ENCODE measurements around the gene NDUFAF7.
"Not testable (repeated sequence)": the region's sequence is repeated elsewhere in the genome, so short reads cannot be mapped to it uniquely, and the experiment has no call there.

NDUFAF7 gene

GRCh38 chr2:37219046-37219445 lies 12.4 kb upstream of the NDUFAF7 start:
- no peak for DNase-seq

DNA sequence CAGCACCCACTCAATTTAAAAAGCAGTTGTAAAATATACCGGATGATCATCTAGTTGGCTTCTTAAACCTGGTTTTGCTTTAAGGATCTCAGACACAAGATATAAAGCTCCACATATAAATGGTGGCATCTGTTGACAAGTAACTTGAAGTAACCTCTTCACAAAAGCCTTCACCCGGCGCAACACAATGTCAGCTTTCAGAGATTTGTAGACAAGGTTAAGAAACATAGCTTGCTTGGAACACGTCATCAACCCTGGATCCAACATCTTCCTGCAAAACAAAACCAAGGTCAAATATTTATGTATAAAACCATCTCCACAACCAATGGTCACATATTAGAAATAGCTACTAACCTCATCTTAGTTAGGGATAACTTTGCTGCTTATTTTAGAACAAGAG lies 8.3 kb upstream of the NDUFAF7 start:
- DNase-seq, result no peak

- DNase-seq, result no peak
These were observed 7.4 kb upstream of the NDUFAF7 start for GRCh38 chr2:37224063-37224462.

- not testable (repeated sequence) for DNase-seq
These were observed 6.3 kb upstream of the NDUFAF7 start for GRCh38 chr2:37225129-37225528.

DNA sequence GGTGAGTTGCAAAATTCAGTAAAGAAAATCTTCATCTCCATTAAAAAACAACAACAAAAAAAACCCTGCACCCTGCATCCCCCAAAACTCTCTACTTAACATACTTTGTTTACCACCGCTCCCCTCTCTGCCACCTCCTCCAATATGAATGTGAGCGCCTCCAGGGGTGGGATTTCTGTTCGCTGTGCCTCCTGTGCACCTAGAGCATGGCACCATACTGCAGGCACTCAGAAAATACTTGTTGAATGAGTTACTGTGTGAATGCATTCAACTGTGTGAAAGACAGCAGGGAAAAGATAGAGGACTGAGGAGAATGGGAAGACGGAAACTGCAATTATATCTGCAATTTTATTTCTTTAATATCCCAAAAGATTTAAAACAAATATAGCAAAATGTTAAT lies 4.6 kb upstream of the NDUFAF7 start:
- no peak for DNase-seq

DNA sequence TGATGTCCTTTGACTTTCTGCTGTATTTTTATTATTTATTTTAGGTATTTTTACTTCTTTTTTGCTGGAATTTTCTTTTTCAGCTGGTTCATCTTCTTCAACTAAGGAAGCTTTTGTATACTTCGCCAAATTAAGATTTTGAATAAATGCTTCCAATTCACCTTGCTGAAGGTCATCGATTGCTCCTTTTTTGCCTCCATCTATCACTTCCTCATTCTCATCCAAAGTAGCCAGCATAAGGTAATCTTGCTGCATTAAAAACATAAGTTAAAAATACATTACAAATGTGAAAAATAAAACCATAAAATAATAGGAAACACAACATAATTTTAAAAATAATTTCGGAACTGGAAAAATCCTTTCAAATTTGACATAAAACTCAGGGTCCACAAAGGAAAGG lies 2.7 kb upstream of the NDUFAF7 start:
- no peak for DNase-seq

DNA sequence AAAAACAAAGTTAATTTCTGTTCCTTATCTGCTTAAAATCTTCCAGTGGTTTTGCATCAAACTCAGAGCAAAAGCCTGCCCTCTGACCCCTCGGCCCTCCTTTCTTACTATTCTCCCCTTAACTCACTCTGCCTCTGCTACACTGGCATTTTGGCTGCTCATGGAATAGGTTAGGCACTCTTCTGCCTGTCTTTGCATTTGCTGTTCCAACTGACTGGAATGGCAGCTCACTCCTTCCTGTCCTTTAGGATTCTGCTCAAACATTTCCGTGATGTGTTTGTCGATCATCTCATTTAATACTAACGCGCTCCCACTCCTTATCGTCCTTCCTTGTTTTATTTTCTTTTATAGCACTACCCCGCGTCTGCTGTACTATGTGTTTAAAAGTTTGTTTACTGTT lies 877 bp upstream of the NDUFAF7 start:
- peak in 1 of 2 donors; percentile 10 for DNase-seq

- no peak for DNase-seq
These were observed 874 bp downstream of the NDUFAF7 start for GRCh38 chr2:37232131-37232933.

DNA sequence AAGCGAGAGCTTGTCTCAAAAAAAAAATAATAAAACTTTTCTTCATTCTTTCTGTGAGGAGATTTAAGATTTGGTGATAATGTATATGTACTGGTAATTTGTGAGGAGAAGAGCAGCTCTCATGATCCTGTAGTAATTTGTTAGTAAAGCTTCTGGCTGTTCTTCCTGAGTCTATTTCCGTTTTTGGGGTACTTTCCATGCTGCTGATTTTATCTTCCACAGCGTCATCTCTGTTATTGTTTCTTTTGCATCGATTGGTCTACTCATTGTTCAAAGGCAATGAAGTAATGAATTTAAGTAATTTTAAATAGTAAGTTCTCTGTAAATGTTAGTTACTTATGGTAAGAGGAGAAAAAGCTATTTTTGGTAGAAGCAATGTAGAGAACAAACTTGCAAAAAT lies 12.0 kb downstream of the NDUFAF7 start:
- peak in 1 of 2 donors; percentile 62 for DNase-seq

DNA sequence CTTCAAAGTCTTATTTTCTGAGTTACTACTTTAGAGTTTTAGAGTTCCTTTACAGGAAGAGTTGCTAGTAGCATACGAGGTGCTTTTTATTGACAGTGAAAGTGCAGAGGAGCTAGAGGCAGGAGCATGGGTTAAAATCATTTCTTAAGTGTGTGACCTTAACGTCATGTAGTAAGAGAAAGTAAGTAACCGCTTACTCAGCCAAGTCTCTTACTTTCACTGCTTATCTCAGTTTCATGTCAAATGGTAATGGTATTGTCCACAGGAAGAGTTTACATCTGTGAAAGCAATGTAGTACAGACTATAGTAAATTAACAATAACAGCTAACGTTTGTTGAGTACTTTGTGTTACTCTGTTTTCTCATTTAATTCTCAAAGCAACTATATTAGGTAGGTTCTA lies 12.6 kb downstream of the NDUFAF7 start:
- peak in 1 of 2 donors; percentile 25 for DNase-seq

GRCh38 chr2:37244755-37245154 lies 13.3 kb downstream of the NDUFAF7 start:
- no peak for DNase-seq

GRCh38 chr2:37246205-37246604 lies 14.7 kb downstream of the NDUFAF7 start:
- no peak for DNase-seq

DNA sequence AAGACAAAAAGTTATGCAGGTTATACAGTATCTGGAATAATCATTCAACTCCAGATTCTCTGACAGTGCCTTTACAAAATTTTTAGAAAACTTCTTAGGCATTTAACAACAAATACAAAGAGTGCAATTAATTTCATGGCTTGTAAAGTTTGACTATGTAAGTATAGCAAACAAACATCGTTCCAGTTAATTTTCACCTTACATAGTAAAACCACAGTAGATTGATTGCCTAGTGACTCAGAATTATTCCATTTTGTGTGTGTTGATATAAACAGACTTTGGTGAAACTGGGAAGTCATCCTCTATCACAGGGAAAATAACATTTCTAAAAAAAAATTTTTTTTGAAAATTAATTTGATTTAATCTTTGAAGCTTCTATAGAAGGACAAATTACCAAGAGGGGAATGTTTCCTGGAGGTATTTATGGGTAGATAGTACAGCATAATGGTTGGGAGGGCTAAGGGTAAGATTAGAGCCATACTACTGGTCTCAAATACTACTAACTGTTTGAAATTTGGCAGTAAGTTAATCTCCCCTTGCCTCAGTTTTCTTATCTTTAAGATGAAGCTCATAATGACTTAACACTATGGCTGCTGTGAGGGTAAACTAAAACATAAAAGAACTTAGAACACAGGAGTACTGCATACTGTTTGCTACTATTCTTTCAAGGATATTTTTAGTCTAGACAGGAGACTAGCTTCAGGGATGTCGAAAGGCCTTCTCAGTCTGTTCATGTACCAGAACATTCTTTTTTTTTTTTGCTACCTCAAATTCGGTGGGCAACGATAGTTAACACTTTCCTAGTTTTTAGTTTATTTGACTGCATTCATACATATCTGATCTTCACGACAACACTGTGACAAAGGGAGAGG lies 19.6 kb downstream of the NDUFAF7 start:
- DNase-seq, result no peak

DNA sequence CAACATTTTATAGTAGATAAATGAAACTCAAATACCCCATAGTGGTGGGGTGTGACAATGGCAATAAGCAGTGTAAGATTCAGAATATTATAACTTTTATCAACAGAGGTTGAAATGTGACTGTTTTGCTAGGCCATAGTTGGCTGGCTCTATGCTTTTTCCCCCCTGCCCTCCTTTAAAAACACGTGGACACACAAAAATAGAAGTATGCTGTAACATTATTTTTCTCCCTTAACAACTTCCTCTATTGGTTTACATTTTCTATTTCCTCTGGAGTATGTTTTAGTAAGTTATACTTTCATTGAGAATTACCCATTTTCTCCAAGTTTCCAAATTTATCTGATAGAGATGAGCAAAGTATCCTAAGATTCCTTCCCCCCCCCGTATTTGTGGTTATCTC lies 31.1 kb downstream of the NDUFAF7 start:
- DNase-seq, result no peak

DNA sequence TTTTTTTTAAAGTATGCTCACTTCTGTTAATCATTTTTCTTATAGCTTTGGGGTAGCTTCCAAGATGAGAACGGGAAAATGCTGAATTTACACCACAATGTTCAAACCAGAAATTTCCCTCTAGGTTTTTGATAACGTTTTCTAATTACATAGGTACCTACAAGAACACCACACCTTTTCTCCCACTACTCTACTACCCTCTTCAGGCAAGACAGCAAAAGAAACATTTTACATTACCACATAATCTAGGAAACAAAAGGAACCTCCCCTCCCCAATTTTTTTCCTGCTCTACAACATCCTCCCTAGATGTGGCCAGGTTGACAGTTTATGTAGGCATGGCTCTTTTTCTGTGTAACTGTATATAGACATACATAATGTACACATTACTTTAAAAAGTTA lies 32.4 kb downstream of the NDUFAF7 start:
- no peak for DNase-seq

DNA sequence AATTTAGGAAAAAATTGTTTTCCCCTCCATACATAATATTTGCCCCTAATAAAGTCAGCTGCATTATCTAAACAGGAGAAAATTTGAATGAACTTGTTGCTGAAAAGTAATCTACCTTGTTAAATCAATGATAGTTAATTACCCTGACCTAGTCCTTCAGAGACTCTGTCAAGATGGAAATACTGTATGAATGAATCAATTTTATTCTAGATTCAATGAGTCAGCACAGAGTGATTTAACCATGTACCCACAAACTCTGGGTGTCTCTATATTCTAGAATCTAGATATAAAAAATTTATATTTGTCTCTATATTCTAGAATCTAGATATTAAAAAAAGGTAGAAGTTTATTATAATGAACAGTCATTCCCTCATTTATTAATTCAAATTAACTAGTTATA lies 36.2 kb downstream of the NDUFAF7 start:
- no peak for DNase-seq

- DNase-seq, result no peak
These were observed 36.7 kb downstream of the NDUFAF7 start for GRCh38 chr2:37268111-37268510.

- no peak for DNase-seq
These were observed 40.1 kb downstream of the NDUFAF7 start for GRCh38 chr2:37271376-37272067.

GRCh38 chr2:37274359-37274965 lies 43.0 kb downstream of the NDUFAF7 start:
- no peak for DNase-seq

DNA sequence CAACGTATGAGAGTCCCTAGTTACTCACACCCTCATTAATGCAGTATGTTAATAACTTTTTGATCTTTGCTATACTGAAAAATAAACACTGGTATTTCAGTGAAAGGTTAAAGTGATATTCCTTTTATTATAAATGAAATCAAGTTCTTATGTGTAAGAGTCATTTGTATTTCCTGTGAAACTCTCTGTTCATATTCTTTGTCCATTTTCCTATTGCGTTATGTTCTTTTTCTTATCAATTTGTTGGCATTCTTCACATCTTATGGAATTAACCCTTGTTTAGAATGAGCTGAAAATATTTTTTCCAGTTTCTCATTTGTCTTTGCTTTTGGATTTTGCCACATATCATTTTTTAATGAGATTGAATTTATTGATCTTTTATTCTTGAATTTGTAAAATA lies 44.8 kb downstream of the NDUFAF7 start:
- DNase-seq, result no peak

DNA sequence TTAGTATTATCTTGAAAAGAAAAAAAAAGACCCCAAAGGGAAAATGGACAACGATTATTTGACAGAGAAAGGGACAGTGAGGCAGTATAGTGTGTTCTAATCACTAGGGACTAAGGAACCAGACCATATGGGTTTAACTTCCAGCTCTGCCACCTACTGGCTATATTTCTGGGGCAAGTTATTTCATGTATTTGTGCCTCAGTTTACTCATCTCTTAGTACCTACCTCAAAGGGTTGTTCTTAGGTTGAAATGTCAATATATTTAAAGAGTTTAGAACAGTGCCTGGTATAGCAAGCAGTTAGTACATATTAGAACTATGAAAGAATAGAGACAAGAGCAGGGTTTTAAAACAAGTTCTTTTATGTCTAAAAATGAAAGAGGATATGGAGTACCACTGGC lies 50.5 kb downstream of the NDUFAF7 start:
- no peak for DNase-seq

GRCh38 chr2:37282746-37283145 lies 51.3 kb downstream of the NDUFAF7 start:
- no peak for DNase-seq

DNA sequence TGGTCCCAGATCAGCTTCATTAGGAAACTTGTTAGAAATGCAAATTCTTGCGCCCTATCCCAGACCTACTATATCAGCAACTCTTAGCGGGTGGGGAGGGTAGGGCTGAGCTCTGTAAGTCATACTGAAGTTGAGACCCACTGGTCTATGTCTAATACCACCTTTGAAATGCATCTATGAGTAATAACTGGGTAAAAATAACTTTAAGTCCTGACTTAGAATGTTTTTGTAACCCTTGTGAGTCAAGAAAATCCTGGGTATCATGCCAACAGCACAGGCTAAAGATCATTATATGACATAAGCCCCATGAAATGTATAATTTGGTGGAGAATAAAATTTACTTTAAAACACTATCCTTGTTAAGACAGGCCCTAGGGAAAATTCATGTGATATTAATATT lies 51.7 kb downstream of the NDUFAF7 start:
- no peak for DNase-seq
